GM18517 (cell line): ENCODE measurements around the gene RBM14.

Source experiments
- ATAC-seq: cut with Tn5 transposase; IDR thresholded peaks from one replicate; pipeline ENCODE4 v1.9.1; 2021; ENCODE audit warnings: mild to moderate bottlenecking, moderate library complexity; ENCODE audit not compliant: unreplicated experiment

RBM14 gene

GRCh38 chr11:66676282-66676919 lies 60.0 kb downstream of the RBM14 start:
- ATAC-seq: no peak
